HCT116 (cell line): ENCODE measurements around the gene DHDDS. TPM values are rescaled to one million over a fixed set of nuclear protein-coding genes. Genes with fewer than 3 reads are reported as not detected.

Source experiments
- ATAC-seq: fragments of 200-7000 bp; cut with Tn5 transposase; 2 replicates; pipeline ENCODE4 v1.9.1; 2020; ENCODE audit warnings: mild to moderate bottlenecking, moderate library complexity
- BruUV-seq: library from RNA; stranded (reverse); fragments of 400-500 nt; replicated peaks from 2 replicates; lab custom pipeline; 2021; lab: Mats Ljungman, UMichigan
- CTCF ChIA-PET: fragments of 300-600 bp; sonication (Branson Sonifier 250); formaldehyde crosslinking; loops from one replicate; lab custom pipeline; 2021; ENCODE audit warnings: antibody characterized with exemption; lab: Charles Lee
- POLR2A ChIA-PET: fragments of 300-600, 350-600 bp; sonication (Branson Sonifier 250); formaldehyde crosslinking; loops from one replicate; lab custom pipeline; 2021; ENCODE audit warnings: antibody characterized with exemption; lab: Charles Lee
- RAD21 ChIA-PET, 2 experiments: fragments of 300-600 bp; sonication (Branson Sonifier 250); formaldehyde crosslinking; loops; one replicate each; lab custom pipeline; 2023; ENCODE audit warnings: low total read pairs in 2 of 2; ENCODE audit not compliant: uncharacterized antibody in 2 of 2, unreplicated experiment in 2 of 2, low non-redundant PET in 1 of 2; lab: Charles Lee
- DNase-seq: peaks from one replicate; pipeline ENCODE4 v3.0.0-alpha.2; 2010; ENCODE audit warnings: low read depth, low spot score
- H2AFZ ChIP-seq: fragments of 200-600 bp; shearing (Covaris generic), sonication (generic); 2 replicates; pipeline ENCODE4 v1.6.1; 2017; ENCODE audit warnings: low read depth, mixed run types, mixed read lengths, antibody characterized with exemption, low read length; ENCODE audit not compliant: poor library complexity, severe bottlenecking
- H3K27ac ChIP-seq: 2 replicates; pipeline ENCODE4 v1.5.1; 2012; ENCODE audit warnings: low read depth, low read length
- H3K27me3 ChIP-seq: fragments of 200-600 bp; sonication (generic); 2 replicates; pipeline ENCODE4 v1.6.1; 2016; ENCODE audit warnings: mixed run types, low read length, mixed read lengths; ENCODE audit not compliant: insufficient read depth
- H3K36me3 ChIP-seq, 2 experiments: fragments of 200-500 bp in 1 of 2; fragments of 200-600 bp in 1 of 2; sonication (Bioruptor generic) in 1 of 2; sonication (generic) in 1 of 2; 2 replicates each; pipeline versions ENCODE4 v1.5.1 to v1.6.1; 2014 to 2016; ENCODE audit warnings: low read length in 2 of 2, inconsistent platforms in 1 of 2, mixed read lengths in 1 of 2, mixed run types in 1 of 2; ENCODE audit not compliant: insufficient read depth in 2 of 2, control insufficient read depth in 1 of 2
- H3K4me1 ChIP-seq, 2 experiments: fragments of 200-600 bp in 1 of 2; sonication (generic) in 1 of 2; 2 replicates each; pipeline versions ENCODE4 v1.5.1 to v1.6.1; 2012 to 2017; ENCODE audit warnings: low read length in 2 of 2, inconsistent platforms in 1 of 2, mild to moderate bottlenecking in 1 of 2, mixed read lengths in 1 of 2, mixed run types in 1 of 2, moderate library complexity in 1 of 2; ENCODE audit not compliant: insufficient read depth in 2 of 2, control insufficient read depth in 1 of 2
- H3K4me2 ChIP-seq: fragments of 200-600 bp; sonication (generic); 2 replicates; pipeline ENCODE4 v1.6.1; 2017; ENCODE audit warnings: mixed run types, low read length, mixed read lengths
- H3K4me3 ChIP-seq, 2 experiments: fragments of 200-600 bp in 1 of 2; sonication (generic) in 1 of 2; replicated peaks in 1 of 2; 2 replicates each; pipeline ENCODE4 v1.5.1; 2011 to 2016; ENCODE audit warnings: low read length in 2 of 2, control low read depth in 1 of 2, low read depth in 1 of 2, mild to moderate bottlenecking in 1 of 2, mixed read lengths in 1 of 2, mixed run types in 1 of 2
- H3K79me2 ChIP-seq: fragments of 200-600 bp; sonication (generic); 2 replicates; pipeline ENCODE4 v1.6.1; 2017; ENCODE audit warnings: mild to moderate bottlenecking, mixed run types, low read length, moderate library complexity, mixed read lengths; ENCODE audit not compliant: insufficient read depth
- H3K9ac ChIP-seq: fragments of 200-600 bp; sonication (generic); 2 replicates; pipeline ENCODE4 v1.6.1; 2016; ENCODE audit warnings: low read length, mixed read lengths
- H3K9me2 ChIP-seq: fragments of 200-600 bp; sonication (generic), shearing (Covaris generic); 2 replicates; pipeline ENCODE4 v1.6.1; 2017; ENCODE audit warnings: mixed run types, mild to moderate bottlenecking, moderate library complexity; ENCODE audit not compliant: insufficient read depth
- H3K9me3 ChIP-seq, 2 experiments: fragments of 200-500 bp in 1 of 2; fragments of 200-600 bp in 1 of 2; sonication (Bioruptor generic) in 1 of 2; sonication (generic) in 1 of 2; 2 replicates each; pipeline ENCODE4 v1.6.1; 2014 to 2017; ENCODE audit warnings: low read length in 2 of 2, mixed read lengths in 2 of 2, inconsistent platforms in 1 of 2, low read depth in 1 of 2, mild to moderate bottlenecking in 1 of 2, mixed run types in 1 of 2, moderate library complexity in 1 of 2; ENCODE audit not compliant: control insufficient read depth in 1 of 2, insufficient read depth in 1 of 2
- H4K20me1 ChIP-seq: fragments of 200-600 bp; sonication (generic), shearing (Covaris generic); 2 replicates; pipeline ENCODE4 v1.6.1; 2017; ENCODE audit warnings: mixed run types, mild to moderate bottlenecking, moderate library complexity; ENCODE audit not compliant: insufficient read depth
- EGR1 ChIP-seq: IDR thresholded peaks from 2 replicates; pipeline ENCODE4 v1.6.1; 2012; ENCODE audit warnings: low read depth
- EZH2 ChIP-seq: fragments of 200-600 bp; sonication (generic); IDR thresholded peaks from 2 replicates; pipeline ENCODE4 v1.6.1; 2017; ENCODE audit warnings: antibody characterized with exemption, mixed run types
- FOSL1 ChIP-seq: IDR thresholded peaks from 2 replicates; pipeline ENCODE4 v1.6.1; 2012; ENCODE audit warnings: low read depth
- RAD21 ChIP-seq: IDR thresholded peaks from 2 replicates; pipeline ENCODE4 v1.6.1; 2012; ENCODE audit warnings: low read depth, mild to moderate bottlenecking
- SP1 ChIP-seq: IDR thresholded peaks from 2 replicates; pipeline ENCODE4 v1.6.1; 2012; ENCODE audit warnings: low read depth
- SRF ChIP-seq: IDR thresholded peaks from 2 replicates; pipeline ENCODE4 v1.6.1; 2012; ENCODE audit warnings: low read depth
- TCF7L2 ChIP-seq: IDR thresholded peaks from 2 replicates; pipeline ENCODE4 v1.7.0; 2011; ENCODE audit warnings: borderline replicate concordance, inconsistent platforms; ENCODE audit not compliant: insufficient read depth, insufficient read length; ENCODE audit errors: extremely low read depth
- ZNF274 ChIP-seq: fragments of 200-500 bp; sonication (Bioruptor generic); IDR thresholded peaks from 2 replicates; pipeline ENCODE4 v1.6.1; 2014; ENCODE audit warnings: mild to moderate bottlenecking, low read depth, low read length, inconsistent platforms
- intact Hi-C: fragments of 100-400 bp; cut with micrococcal nuclease; formaldehyde crosslinking; loops from 2 replicates; pipeline ENCODE4 v1.10.0; 2022
- total RNA-seq: library from RNA; stranded (reverse); gene quantifications from one replicate; pipeline ENCODE4 v1.2.1, GENCODE V29; 2021; ENCODE audit not compliant: unreplicated experiment
- TF ChIP-seq, protein P1 (sequence below): IDR thresholded peaks from 2 replicates; pipeline ENCODE4 v1.6.1; 2012
- TF ChIP-seq, protein P2 (sequence below): IDR thresholded peaks from 2 replicates; pipeline ENCODE4 v1.6.1; 2012; ENCODE audit warnings: low read depth
- TF ChIP-seq, protein P3 (sequence below): IDR thresholded peaks from 2 replicates; pipeline ENCODE4 v1.6.1; 2011; ENCODE audit warnings: mild to moderate bottlenecking, low read length, moderate library complexity; ENCODE audit not compliant: insufficient replicate concordance; ENCODE audit errors: extremely low read depth
- TF ChIP-seq, protein P4 (sequence below), 3 experiments: fragments of 200-600 bp in 1 of 3; sonication (generic) in 1 of 3; IDR thresholded peaks in 2 of 3; conservative IDR thresholded peaks in 1 of 3; 2 replicates each; pipeline ENCODE4 v1.5.1; 2012 to 2017; ENCODE audit warnings: low read depth in 2 of 3, low read length in 2 of 3, antibody characterized with exemption in 1 of 3, borderline replicate concordance in 1 of 3, control low read depth in 1 of 3, mild to moderate bottlenecking in 1 of 3, mixed read lengths in 1 of 3, mixed run types in 1 of 3, moderate library complexity in 1 of 3; ENCODE audit not compliant: insufficient read depth in 1 of 3

DHDDS gene
- total RNA-seq, 1 experiment from 2014 or later = 46.0 TPM

DNA sequence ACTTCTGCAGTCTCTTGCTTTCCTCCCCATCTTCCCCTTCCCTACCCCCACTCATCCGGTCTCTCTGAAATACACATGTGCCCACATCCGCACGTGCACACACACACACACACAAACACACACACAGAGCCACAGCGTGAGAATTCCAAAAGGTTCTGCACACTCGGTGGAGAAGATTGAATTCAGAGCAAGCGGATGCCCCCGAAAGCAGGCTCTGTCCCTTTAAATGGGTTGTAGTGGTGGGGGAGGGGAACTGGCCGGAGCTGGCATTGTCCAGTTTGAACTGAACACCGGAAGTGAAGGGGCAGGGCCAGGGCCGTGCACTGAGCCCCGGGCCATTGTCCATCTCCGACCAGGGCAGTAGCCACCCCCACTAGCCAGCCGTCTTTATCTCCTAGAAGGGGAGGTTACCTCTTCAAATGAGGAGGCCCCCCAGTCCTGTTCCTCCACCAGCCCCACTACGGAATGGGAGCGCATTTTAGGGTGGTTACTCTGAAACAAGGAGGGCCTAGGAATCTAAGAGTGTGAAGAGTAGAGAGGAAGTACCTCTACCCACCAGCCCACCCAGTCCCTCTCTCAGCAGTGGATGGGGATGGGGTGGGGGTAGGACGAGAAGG is 22.8 kb upstream of the DHDDS start:
- TF ChIP-seq RAD21 = no peak
- no peak for TF ChIP-seq FOSL1
- peak; percentile 47 for TF ChIP-seq SP1
- TF ChIP-seq EGR1 = no peak
- TF ChIP-seq TCF7L2 = no peak
- TF ChIP-seq ZNF274 = no peak
- no peak for TF ChIP-seq SRF
- no peak for TF ChIP-seq EZH2
- TF ChIP-seq, protein P1, sequence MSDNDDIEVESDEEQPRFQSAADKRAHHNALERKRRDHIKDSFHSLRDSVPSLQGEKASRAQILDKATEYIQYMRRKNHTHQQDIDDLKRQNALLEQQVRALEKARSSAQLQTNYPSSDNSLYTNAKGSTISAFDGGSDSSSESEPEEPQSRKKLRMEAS = 0 out of 2 replicates have a peak, but pooled peaks have one; percentile 46
- TF ChIP-seq, protein P2, sequence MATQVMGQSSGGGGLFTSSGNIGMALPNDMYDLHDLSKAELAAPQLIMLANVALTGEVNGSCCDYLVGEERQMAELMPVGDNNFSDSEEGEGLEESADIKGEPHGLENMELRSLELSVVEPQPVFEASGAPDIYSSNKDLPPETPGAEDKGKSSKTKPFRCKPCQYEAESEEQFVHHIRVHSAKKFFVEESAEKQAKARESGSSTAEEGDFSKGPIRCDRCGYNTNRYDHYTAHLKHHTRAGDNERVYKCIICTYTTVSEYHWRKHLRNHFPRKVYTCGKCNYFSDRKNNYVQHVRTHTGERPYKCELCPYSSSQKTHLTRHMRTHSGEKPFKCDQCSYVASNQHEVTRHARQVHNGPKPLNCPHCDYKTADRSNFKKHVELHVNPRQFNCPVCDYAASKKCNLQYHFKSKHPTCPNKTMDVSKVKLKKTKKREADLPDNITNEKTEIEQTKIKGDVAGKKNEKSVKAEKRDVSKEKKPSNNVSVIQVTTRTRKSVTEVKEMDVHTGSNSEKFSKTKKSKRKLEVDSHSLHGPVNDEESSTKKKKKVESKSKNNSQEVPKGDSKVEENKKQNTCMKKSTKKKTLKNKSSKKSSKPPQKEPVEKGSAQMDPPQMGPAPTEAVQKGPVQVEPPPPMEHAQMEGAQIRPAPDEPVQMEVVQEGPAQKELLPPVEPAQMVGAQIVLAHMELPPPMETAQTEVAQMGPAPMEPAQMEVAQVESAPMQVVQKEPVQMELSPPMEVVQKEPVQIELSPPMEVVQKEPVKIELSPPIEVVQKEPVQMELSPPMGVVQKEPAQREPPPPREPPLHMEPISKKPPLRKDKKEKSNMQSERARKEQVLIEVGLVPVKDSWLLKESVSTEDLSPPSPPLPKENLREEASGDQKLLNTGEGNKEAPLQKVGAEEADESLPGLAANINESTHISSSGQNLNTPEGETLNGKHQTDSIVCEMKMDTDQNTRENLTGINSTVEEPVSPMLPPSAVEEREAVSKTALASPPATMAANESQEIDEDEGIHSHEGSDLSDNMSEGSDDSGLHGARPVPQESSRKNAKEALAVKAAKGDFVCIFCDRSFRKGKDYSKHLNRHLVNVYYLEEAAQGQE = peak; percentile 18; the same call in 1 of the 2 replicates
- TF ChIP-seq, protein P3, sequence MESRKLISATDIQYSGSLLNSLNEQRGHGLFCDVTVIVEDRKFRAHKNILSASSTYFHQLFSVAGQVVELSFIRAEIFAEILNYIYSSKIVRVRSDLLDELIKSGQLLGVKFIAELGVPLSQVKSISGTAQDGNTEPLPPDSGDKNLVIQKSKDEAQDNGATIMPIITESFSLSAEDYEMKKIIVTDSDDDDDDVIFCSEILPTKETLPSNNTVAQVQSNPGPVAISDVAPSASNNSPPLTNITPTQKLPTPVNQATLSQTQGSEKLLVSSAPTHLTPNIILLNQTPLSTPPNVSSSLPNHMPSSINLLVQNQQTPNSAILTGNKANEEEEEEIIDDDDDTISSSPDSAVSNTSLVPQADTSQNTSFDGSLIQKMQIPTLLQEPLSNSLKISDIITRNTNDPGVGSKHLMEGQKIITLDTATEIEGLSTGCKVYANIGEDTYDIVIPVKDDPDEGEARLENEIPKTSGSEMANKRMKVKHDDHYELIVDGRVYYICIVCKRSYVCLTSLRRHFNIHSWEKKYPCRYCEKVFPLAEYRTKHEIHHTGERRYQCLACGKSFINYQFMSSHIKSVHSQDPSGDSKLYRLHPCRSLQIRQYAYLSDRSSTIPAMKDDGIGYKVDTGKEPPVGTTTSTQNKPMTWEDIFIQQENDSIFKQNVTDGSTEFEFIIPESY = no peak
- TF ChIP-seq, protein P4, sequence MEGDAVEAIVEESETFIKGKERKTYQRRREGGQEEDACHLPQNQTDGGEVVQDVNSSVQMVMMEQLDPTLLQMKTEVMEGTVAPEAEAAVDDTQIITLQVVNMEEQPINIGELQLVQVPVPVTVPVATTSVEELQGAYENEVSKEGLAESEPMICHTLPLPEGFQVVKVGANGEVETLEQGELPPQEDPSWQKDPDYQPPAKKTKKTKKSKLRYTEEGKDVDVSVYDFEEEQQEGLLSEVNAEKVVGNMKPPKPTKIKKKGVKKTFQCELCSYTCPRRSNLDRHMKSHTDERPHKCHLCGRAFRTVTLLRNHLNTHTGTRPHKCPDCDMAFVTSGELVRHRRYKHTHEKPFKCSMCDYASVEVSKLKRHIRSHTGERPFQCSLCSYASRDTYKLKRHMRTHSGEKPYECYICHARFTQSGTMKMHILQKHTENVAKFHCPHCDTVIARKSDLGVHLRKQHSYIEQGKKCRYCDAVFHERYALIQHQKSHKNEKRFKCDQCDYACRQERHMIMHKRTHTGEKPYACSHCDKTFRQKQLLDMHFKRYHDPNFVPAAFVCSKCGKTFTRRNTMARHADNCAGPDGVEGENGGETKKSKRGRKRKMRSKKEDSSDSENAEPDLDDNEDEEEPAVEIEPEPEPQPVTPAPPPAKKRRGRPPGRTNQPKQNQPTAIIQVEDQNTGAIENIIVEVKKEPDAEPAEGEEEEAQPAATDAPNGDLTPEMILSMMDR (IDR thresholded peaks at IDR 0.05 in 2 of 3, conservative IDR thresholded peaks at IDR 0.05 in 1 of 3; ENCODE audit: borderline replicate concordance in 1 of 3, insufficient read depth in 1 of 3, low read depth in 2 of 3, low read length in 2 of 3) = no peak
- DNase-seq = no peak
- Histone ChIP-seq H3K4me2 (peak overlapping the region; percentile 77), H4K20me1 (no peaks in the 10 kb centered on the region), H2AFZ (peak overlapping the region; percentile 71), H3K36me3 (no peaks in the 10 kb centered on the region), H3K9me2 (no peaks in the 10 kb centered on the region), H3K79me2 (no peaks in the 10 kb centered on the region), H3K9me3 (no peaks in the 10 kb centered on the region), H3K27ac (no peak overlapping the region), H3K4me3 (peak overlapping the region; percentile 45 to 51), H3K9ac (peak overlapping the region; percentile 28; the same call in 1 of the 2 replicates), H3K4me1 (peaks cover 0 to 19% of the 10 kb centered on the region in 2 experiments; a peak in 3 of 4 replicates), H3K27me3 (no peaks in the 10 kb centered on the region; the same call in 1 of the 2 replicates)
- ChIA-PET CTCF (interaction anchor here (0.8 to 1.0 kb wide), 2 partner anchors 8 to 124 kb away, joined by 3 to 10 read pairs; no protein-coding TSS in a partner anchor), POLR2A (no interaction called here), RAD21 (no interaction called here)
- no TSS peak for BruUV-seq
- intact Hi-C loops = no loop called here
- ATAC-seq = peak; percentile 87
